ENCODE data around the gene ZNF394. TPM values are rescaled to one million over a fixed set of nuclear protein-coding genes. Genes with fewer than 3 reads are reported as not detected.
"Not testable (repeated sequence)": the region's sequence is repeated elsewhere in the genome, so short reads cannot be mapped to it uniquely, and the experiment has no call there.

ZNF394 gene
- polyA plus RNA-seq (2011; rRNA removed) (12.3 and 12.5 TPM in 2 replicates), polyA minus RNA-seq (2011; rRNA and poly(A)+ RNA removed) (11.2 and 12.8 TPM in 2 replicates)

DNA sequence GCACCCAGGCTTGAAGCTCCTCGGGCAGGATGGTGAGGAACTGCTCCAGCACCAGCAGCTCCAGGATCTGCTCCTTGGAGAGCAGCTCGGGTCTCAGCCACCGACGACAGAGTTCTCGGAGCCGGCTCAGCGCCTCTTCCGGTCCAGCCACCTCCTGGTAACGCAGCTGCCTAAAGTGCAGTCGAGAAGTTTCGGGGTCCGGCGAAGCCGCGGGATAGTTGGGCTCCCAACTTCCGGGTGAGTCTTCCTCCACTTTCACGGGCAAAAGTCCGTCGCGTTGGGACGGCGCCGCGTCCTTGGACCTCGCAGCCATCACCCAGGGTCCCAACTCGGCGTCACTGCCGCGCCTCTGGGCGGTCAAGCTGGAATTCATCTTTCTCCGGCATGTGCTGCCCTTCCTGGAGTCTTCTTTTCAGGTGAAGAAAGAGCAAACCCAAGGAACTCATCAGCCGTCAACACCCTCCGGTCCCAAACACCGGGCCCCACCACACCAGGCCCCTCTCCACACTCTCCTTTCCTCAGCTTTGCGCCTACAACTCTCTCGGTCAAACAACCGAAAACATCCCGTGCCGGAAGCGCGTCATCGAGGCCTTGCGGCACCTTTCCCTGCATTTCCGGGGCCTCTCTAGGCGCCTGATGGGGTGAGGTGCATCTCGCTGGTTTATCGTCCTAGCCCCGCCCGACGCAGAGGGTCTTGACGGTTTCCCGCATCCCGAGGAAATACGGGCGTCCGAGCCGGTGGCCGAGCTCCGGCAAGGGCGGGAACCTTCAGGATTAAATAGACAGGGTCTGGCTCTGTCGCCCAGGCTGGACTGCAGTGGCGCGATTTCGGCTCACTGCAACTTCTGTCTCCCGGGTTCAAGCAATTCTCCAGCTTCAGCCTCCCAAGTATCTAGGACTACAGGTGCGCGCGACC lies at the start of gene ZNF394:
Gene ZNF394 (minus strand): TSS at position 561 of the 916 bp plus-strand sequence. CDS start 188 bp downstream, at position 373.
- DNase-seq (ENCODE audit: low read depth) = peak; percentile 51
- Histone ChIP-seq H3K27me3 (ENCODE audit: control insufficient read depth, insufficient read depth, low read length) (no peaks in the 10 kb centered on the region), H3K4me3 (ENCODE audit: low read depth, low read length) (peak within 1 kb of the TSS; percentile 78), H3K36me3 (ENCODE audit: control insufficient read depth, insufficient read depth, low read length) (peaks cover 5% of the 10 kb centered on the region; the same call in 1 of the 2 replicates)
- CTCF ChIA-PET = no interaction called here
- POLR2A ChIA-PET = interaction anchor here (0.6 kb wide), 1 partner anchor 52 kb away, joined by 4 read pairs; the partner anchor contains the start of gene FAM200A
- no peak for TF ChIP-seq CTCF (IDR thresholded peaks at IDR 0.05; ENCODE audit: insufficient read depth, low read depth, low read length)

GRCh38 chr7:99549545-99549944 lies 49.5 kb upstream of the ZNF394 start:
- POLR2A ChIA-PET; H3K36me3 ChIP-seq (ENCODE audit: control insufficient read depth, insufficient read depth, low read length); H3K27me3 ChIP-seq (ENCODE audit: control insufficient read depth, insufficient read depth, low read length); CTCF ChIA-PET; H3K4me3 ChIP-seq (ENCODE audit: low read depth, low read length); DNase-seq (ENCODE audit: low read depth): not testable (repeated sequence)

DNA sequence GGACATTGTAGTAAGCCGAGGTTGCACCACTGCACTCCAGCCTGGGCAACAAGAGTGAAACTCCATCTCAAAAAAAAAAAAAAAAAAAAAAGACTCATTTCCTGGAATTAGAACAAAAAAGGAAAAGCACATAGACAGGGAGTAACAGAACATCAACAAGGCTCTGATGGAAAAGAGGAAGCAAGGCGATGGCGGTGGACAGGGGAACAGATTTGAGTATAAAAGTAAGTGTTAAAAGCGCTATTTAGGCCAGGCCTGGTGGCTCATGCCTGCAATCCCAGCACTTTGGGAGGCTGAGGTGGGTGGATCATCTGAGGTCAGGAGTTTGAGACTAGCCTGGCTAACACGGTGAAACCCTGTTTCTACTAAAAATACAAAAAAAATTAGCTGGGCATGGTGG lies 45.2 kb upstream of the ZNF394 start:
- POLR2A ChIA-PET; CTCF ChIA-PET; H3K36me3 ChIP-seq (ENCODE audit: control insufficient read depth, insufficient read depth, low read length); H3K4me3 ChIP-seq (ENCODE audit: low read depth, low read length); DNase-seq (ENCODE audit: low read depth); H3K27me3 ChIP-seq (ENCODE audit: control insufficient read depth, insufficient read depth, low read length): not testable (repeated sequence)

DNA sequence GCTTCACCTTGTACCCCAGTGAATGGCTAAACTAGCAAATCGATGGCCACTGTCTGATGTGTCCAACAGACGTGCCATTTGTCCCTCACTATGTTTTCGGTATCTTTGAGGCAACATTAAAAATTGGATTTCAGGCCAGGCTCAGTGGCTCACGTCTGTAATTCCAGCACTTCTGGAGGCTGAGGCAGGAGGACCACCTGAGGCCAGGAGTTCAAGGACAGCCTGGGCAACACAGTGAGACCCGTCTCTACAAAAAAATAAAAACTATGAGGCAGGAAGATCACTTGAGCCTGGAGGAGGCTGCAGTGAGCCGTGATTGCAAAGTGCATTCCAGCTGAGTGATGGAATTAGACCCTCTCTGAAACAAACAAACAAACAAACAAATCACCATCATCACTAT lies 43.8 kb upstream of the ZNF394 start:
- CTCF ChIA-PET = no interaction called here
- H3K27me3 ChIP-seq (ENCODE audit: control insufficient read depth, insufficient read depth, low read length) = no peaks in the 10 kb centered on the region
- POLR2A ChIA-PET = no interaction called here
- TF ChIP-seq CTCF (IDR thresholded peaks at IDR 0.05; ENCODE audit: insufficient read depth, low read depth, low read length) = no peak
- H3K36me3 ChIP-seq (ENCODE audit: control insufficient read depth, insufficient read depth, low read length) = peaks cover 3% of the 10 kb centered on the region; the same call in 1 of the 2 replicates
- DNase-seq (ENCODE audit: low read depth) = no peak
- no peak overlapping the region for H3K4me3 ChIP-seq (ENCODE audit: low read depth, low read length)

- Histone ChIP-seq H3K36me3 (ENCODE audit: control insufficient read depth, insufficient read depth, low read length) (peaks cover 3% of the 10 kb centered on the region; the same call in 1 of the 2 replicates), H3K27me3 (ENCODE audit: control insufficient read depth, insufficient read depth, low read length) (no peaks in the 10 kb centered on the region), H3K4me3 (ENCODE audit: low read depth, low read length) (no peak overlapping the region)
- no peak for DNase-seq (ENCODE audit: low read depth)
- no peak for TF ChIP-seq CTCF (IDR thresholded peaks at IDR 0.05; ENCODE audit: insufficient read depth, low read depth, low read length)
- POLR2A ChIA-PET = no interaction called here
- CTCF ChIA-PET = no interaction called here
Observed at GRCh38 chr7:99543081-99543671, 43.1 kb upstream of the ZNF394 start.

GRCh38 chr7:99541212-99541611 lies 41.1 kb upstream of the ZNF394 start:
- POLR2A ChIA-PET = no interaction called here
- no peak for DNase-seq (ENCODE audit: low read depth)
- Histone ChIP-seq H3K36me3 (ENCODE audit: control insufficient read depth, insufficient read depth, low read length) (0 out of 2 replicates have a peak, but pooled peaks cover 3% of the 10 kb centered on the region), H3K27me3 (ENCODE audit: control insufficient read depth, insufficient read depth, low read length) (no peaks in the 10 kb centered on the region), H3K4me3 (ENCODE audit: low read depth, low read length) (no peak overlapping the region)
- TF ChIP-seq CTCF (IDR thresholded peaks at IDR 0.05; ENCODE audit: insufficient read depth, low read depth, low read length) = no peak
- CTCF ChIA-PET = no interaction called here

Data from BJ (cell line).